Measurements from ENCODE around the gene PACS1.
A peak's percentile ranks its signal among the peaks of the same experiment; 100 is the strongest.
"Not testable (repeated sequence)": the region's sequence is repeated elsewhere in the genome, so short reads cannot be mapped to it uniquely, and the experiment has no call there.

PACS1 gene

GRCh38 chr11:66069715-66070603, at the start of gene PACS1:
Gene PACS1 (plus strand): TSS chr11:66070272. CDS start chr11:66070487, 215 bp downstream.
- DNase-seq = peak; percentile 86

GRCh38 chr11:66020618-66021357, 49.3 kb upstream of the PACS1 start:
- peak; percentile 57 for DNase-seq

- DNase-seq = peak; percentile 86
Observed at GRCh38 chr11:66022401-66023185, 47.5 kb upstream of the PACS1 start.

GRCh38 chr11:66023186-66023440, 47.0 kb upstream of the PACS1 start:
- not testable (repeated sequence) for DNase-seq

- DNase-seq = no peak
Observed at GRCh38 chr11:66026017-66026529, 44.0 kb upstream of the PACS1 start, which contains the start of gene CATSPER1. Gene CATSPER1 (minus strand): TSS chr11:66026479. CDS start chr11:66026379, 100 bp downstream.

- DNase-seq = no peak
Observed at GRCh38 chr11:66032957-66033735, 36.9 kb upstream of the PACS1 start.

GRCh38 chr11:66035653-66036333, 34.3 kb upstream of the PACS1 start:
- no peak for DNase-seq

- no peak for DNase-seq
Observed at GRCh38 chr11:66036334-66036710, 33.8 kb upstream of the PACS1 start.

GRCh38 chr11:66037327-66037726, 32.7 kb upstream of the PACS1 start:
- no peak for DNase-seq

GRCh38 chr11:66039765-66040164, 30.3 kb upstream of the PACS1 start:
- DNase-seq = no peak

- no peak for DNase-seq
Observed at GRCh38 chr11:66042227-66042995, 27.7 kb upstream of the PACS1 start.

- DNase-seq = no peak
Observed at GRCh38 chr11:66042996-66043906, 26.8 kb upstream of the PACS1 start.

GRCh38 chr11:66044757-66045156, 25.3 kb upstream of the PACS1 start:
- DNase-seq = no peak

GRCh38 chr11:66045177-66045639, 24.9 kb upstream of the PACS1 start:
- peak; percentile 89 for DNase-seq

GRCh38 chr11:66046901-66047300, 23.2 kb upstream of the PACS1 start:
- DNase-seq = no peak

- DNase-seq = no peak
Observed at GRCh38 chr11:66047541-66048365, 22.3 kb upstream of the PACS1 start.

- DNase-seq = no peak
Observed at GRCh38 chr11:66048547-66049323, 21.3 kb upstream of the PACS1 start, which contains the start of gene GAL3ST3. Gene GAL3ST3 (minus strand): TSS chr11:66049161. CDS start chr11:66045415, 3,746 bp downstream.
